ENCODE data around the gene VEGFC.

Gene VEGFC

GRCh38 chr4:176671532-176671931 lies 121.2 kb downstream of the VEGFC start:
- TF ChIP-seq, protein P1, sequence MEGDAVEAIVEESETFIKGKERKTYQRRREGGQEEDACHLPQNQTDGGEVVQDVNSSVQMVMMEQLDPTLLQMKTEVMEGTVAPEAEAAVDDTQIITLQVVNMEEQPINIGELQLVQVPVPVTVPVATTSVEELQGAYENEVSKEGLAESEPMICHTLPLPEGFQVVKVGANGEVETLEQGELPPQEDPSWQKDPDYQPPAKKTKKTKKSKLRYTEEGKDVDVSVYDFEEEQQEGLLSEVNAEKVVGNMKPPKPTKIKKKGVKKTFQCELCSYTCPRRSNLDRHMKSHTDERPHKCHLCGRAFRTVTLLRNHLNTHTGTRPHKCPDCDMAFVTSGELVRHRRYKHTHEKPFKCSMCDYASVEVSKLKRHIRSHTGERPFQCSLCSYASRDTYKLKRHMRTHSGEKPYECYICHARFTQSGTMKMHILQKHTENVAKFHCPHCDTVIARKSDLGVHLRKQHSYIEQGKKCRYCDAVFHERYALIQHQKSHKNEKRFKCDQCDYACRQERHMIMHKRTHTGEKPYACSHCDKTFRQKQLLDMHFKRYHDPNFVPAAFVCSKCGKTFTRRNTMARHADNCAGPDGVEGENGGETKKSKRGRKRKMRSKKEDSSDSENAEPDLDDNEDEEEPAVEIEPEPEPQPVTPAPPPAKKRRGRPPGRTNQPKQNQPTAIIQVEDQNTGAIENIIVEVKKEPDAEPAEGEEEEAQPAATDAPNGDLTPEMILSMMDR (IDR thresholded peaks at IDR 0.05; ENCODE audit: control extremely low read depth, extremely low read depth, low read depth, missing control alignments) = no peak
- ChIA-PET POLR2A (no interaction called here), CTCF (no interaction called here)
- DNase-seq (ENCODE audit: extremely low spot score) = no peak

- ChIA-PET CTCF (no interaction called here), POLR2A (no interaction called here)
- DNase-seq (ENCODE audit: extremely low spot score) = no peak
- TF ChIP-seq, protein P1 (IDR thresholded peaks at IDR 0.05; ENCODE audit: control extremely low read depth, extremely low read depth, low read depth, missing control alignments) = no peak
Measured at GRCh38 chr4:176668324-176668723, 124.4 kb downstream of the VEGFC start.

GRCh38 chr4:176664964-176665363 lies 127.8 kb downstream of the VEGFC start:
- TF ChIP-seq, protein P1 (IDR thresholded peaks at IDR 0.05; ENCODE audit: control extremely low read depth, extremely low read depth, low read depth, missing control alignments) = no peak
- no peak for DNase-seq (ENCODE audit: extremely low spot score)
- ChIA-PET CTCF (no interaction called here), POLR2A (no interaction called here)

GRCh38 chr4:176660561-176660960 lies 132.2 kb downstream of the VEGFC start:
- POLR2A ChIA-PET = no interaction called here
- DNase-seq (ENCODE audit: extremely low spot score) = no peak
- CTCF ChIA-PET = no interaction called here
- TF ChIP-seq, protein P1 (IDR thresholded peaks at IDR 0.05; ENCODE audit: control extremely low read depth, extremely low read depth, low read depth, missing control alignments) = no peak

- TF ChIP-seq, protein P1 (IDR thresholded peaks at IDR 0.05; ENCODE audit: control extremely low read depth, extremely low read depth, low read depth, missing control alignments) = no peak
- ChIA-PET POLR2A (no interaction called here), CTCF (no interaction called here)
- DNase-seq (ENCODE audit: extremely low spot score) = no peak
Measured at GRCh38 chr4:176656108-176656507, 136.6 kb downstream of the VEGFC start.

DNA sequence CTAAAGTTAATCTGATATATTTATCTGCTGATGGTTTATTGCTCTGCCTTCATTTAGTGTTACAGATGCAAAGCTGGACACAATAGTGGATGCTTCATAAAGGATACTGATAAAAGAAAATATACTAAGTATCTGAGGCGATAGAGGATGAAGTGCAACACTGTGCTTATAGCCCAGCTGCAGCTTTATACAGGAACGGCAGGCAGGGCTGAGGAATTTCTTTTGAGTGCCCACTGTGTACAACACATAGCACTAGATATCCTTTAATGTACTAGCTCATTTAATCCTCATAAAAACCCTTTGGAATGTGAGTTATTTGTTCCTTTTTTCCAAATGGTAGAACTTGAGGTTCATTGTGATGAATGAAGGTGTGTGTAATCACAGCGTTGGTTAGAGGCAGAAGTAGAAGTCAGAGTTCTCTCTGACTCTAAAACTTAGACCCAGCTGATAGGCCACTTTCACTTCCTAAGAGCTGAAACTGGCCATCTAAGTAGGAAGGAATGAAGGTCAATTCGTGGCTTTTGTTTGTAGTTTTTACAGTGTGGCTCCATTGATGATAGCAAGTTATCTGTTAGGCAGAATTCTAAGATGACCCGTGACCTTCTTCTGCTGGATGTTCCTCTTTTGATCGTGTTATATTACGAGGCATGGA lies 138.0 kb downstream of the VEGFC start:
- CTCF ChIA-PET = no interaction called here

More for the DNA sequence above, 138.0 kb downstream of the VEGFC start:
- POLR2A ChIA-PET = no interaction called here
- TF ChIP-seq, protein P1 (IDR thresholded peaks at IDR 0.05; ENCODE audit: control extremely low read depth, extremely low read depth, low read depth, missing control alignments) = no peak
- no peak for DNase-seq (ENCODE audit: extremely low spot score)

All from GM10248 (cell line).